Panc1 (cell line): ENCODE results near the gene SPATC1L. TPM values are rescaled to one million over a fixed set of nuclear protein-coding genes. Genes with fewer than 3 reads are reported as not detected.

Experiments
- ATAC-seq: fragments of 200-7000 bp; cut with Tn5 transposase; 2 replicates; pipeline ENCODE4 v1.9.1; 2020; ENCODE audit warnings: mild to moderate bottlenecking, moderate library complexity
- BruUV-seq: library from RNA; stranded (reverse); fragments of 400-500 nt; replicated peaks from 2 replicates; lab custom pipeline; 2021; lab: Mats Ljungman, UMichigan
- CTCF ChIA-PET: fragments of 300-600 bp; sonication (Branson Sonifier 250); formaldehyde crosslinking; loops from one replicate; lab custom pipeline; 2022; ENCODE audit warnings: antibody characterized with exemption; lab: Charles Lee
- POLR2A ChIA-PET: fragments of 300-600 bp; sonication (Branson Sonifier 250); formaldehyde crosslinking; loops from one replicate; lab custom pipeline; 2022; ENCODE audit warnings: antibody characterized with exemption; lab: Charles Lee
- DNase-seq: peaks from one replicate; pipeline ENCODE4 v3.0.0-alpha.2; 2010; ENCODE audit warnings: low read depth, low spot score
- H3K27ac ChIP-seq: 2 replicates; pipeline ENCODE4 v1.5.1; 2011; ENCODE audit warnings: mild to moderate bottlenecking, low read length, inconsistent platforms
- H3K27me3 ChIP-seq: fragments of 200-500 bp; sonication (Bioruptor generic); 2 replicates; pipeline ENCODE4 v1.6.0; 2014; ENCODE audit warnings: low read length, inconsistent platforms; ENCODE audit not compliant: control insufficient read depth, insufficient read depth
- H3K36me3 ChIP-seq: fragments of 200-500 bp; sonication (Bioruptor generic); 2 replicates; pipeline ENCODE4 v1.5.1; 2014; ENCODE audit warnings: inconsistent platforms, mild to moderate bottlenecking, low read length, moderate library complexity; ENCODE audit not compliant: control insufficient read depth, insufficient read depth
- H3K4me1 ChIP-seq: 2 replicates; pipeline ENCODE4 v1.5.1; 2011; ENCODE audit warnings: inconsistent platforms, mild to moderate bottlenecking, low read length, moderate library complexity; ENCODE audit not compliant: control insufficient read depth, insufficient read depth
- H3K4me3 ChIP-seq, 2 experiments: 2 replicates each; pipeline ENCODE4 v1.5.1; 2011 to 2012; ENCODE audit warnings: low read depth in 2 of 2, low read length in 2 of 2, mild to moderate bottlenecking in 2 of 2, inconsistent platforms in 1 of 2, moderate library complexity in 1 of 2
- H3K9me3 ChIP-seq: fragments of 200-500 bp; sonication (Bioruptor generic); 2 replicates; pipeline ENCODE4 v1.5.1; 2014; ENCODE audit warnings: low read depth, mild to moderate bottlenecking, inconsistent platforms, low read length, moderate library complexity; ENCODE audit not compliant: control insufficient read depth, insufficient read depth
- CTCF ChIP-seq: fragments of 450-650 bp; IDR thresholded peaks from 2 replicates; pipeline ENCODE4 v1.5.1; 2017; ENCODE audit warnings: mild to moderate bottlenecking
- POLR2AphosphoS5 ChIP-seq: IDR thresholded peaks from 2 replicates; pipeline ENCODE4 v1.6.1; 2012; ENCODE audit warnings: mild to moderate bottlenecking, low read depth, low read length, moderate library complexity
- REST ChIP-seq, 2 experiments: IDR thresholded peaks; 2 replicates each; pipeline ENCODE4 v1.6.1; 2011 to 2012; ENCODE audit warnings: low read depth in 2 of 2, control low read depth in 1 of 2, low read length in 1 of 2, mild to moderate bottlenecking in 1 of 2, moderate library complexity in 1 of 2; ENCODE audit not compliant: insufficient read depth in 1 of 2
- SIN3A ChIP-seq: IDR thresholded peaks from 2 replicates; pipeline ENCODE4 v1.6.1; 2012; ENCODE audit warnings: low read depth, mild to moderate bottlenecking, low read length, moderate library complexity, borderline replicate concordance; ENCODE audit not compliant: insufficient read depth
- TCF7L2 ChIP-seq: IDR thresholded peaks from 2 replicates; pipeline ENCODE4 v1.6.1; 2011; ENCODE audit warnings: mild to moderate bottlenecking, low read depth, low read length, inconsistent platforms
- in situ Hi-C: cut with HindIII; loops from 2 replicates; pipeline ENCODE4 v1.10.0; 2016; ENCODE audit warnings: low sequenced_read_pairs, low pct_unique_long_range_greater_than_20kb
- intact Hi-C: fragments of 100-400 bp; cut with micrococcal nuclease; formaldehyde crosslinking; loops from one replicate; pipeline ENCODE4 v1.10.0; 2022; ENCODE audit not compliant: unreplicated experiment
- total RNA-seq: library from RNA; stranded (reverse); gene quantifications from one replicate; pipeline ENCODE4 v1.2.1, GENCODE V29; 2021; ENCODE audit not compliant: unreplicated experiment

The SPATC1L gene
- total RNA-seq, 1 experiment from 2014 or later: 0.26 TPM

GRCh38 chr21:46160657-46160906, 23.7 kb downstream of the SPATC1L start:
- no peak overlapping the region for H3K27ac ChIP-seq
- H3K4me1 ChIP-seq: no peaks in the 10 kb centered on the region
- ChIA-PET CTCF (no interaction called here), POLR2A (no interaction called here)
- intact Hi-C loops: no loop called here
- ATAC-seq (no peak), DNase-seq (no peak)
- H3K4me3 ChIP-seq: no peak overlapping the region
- TF ChIP-seq CTCF: no peak
- no peaks in the 10 kb centered on the region for H3K27me3 ChIP-seq
- H3K9me3 ChIP-seq: no peaks in the 10 kb centered on the region
- in situ Hi-C loops: no loop called here
- no peaks in the 10 kb centered on the region for H3K36me3 ChIP-seq
- no TSS peak for BruUV-seq

DNA sequence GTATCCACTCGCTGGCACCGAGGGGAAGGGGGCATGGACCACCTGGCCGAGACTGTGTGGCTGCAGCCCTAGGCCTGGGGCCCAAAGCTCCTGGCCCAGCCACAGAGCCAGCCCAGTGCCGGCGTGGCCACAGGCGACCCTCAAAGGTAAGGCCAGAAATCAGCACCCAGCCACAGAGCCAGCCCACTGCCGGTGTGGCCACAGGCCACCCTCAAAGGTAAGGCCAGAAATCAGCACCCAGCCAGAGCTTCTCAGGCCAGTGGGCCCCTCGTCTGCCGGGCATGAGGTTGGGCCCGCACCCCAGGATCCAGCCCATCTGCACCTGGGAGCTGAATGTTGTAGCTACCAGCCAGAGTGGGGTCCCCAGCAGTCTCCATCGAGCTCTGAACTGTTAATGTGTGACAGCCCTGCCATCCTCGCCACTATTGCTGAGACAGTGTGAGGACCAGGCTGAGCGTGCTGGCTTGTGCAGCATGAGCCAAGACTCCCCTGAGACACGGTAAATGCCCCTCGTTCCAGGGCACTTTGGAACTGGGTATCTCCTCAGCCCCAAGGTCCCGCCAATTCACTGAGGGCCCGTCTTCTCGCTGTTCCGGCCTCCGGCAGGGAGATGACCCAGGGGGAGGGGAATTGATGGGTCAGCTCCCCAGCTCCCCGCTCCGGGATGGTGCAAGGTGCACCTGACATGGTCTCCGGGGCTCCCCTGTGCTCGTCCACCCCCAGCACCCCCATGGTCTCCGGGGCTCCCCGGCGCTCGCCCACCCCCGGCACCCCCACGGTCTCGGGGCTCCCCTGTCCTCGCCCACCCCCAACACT, 24.2 kb downstream of the SPATC1L start:
- TF ChIP-seq POLR2AphosphoS5 (no peak), REST (IDR thresholded peaks at IDR 0.05; ENCODE audit: insufficient read depth in 1 of 2, low read depth in 2 of 2, low read length in 1 of 2) (no peak), SIN3A (no peak), CTCF (no peak), TCF7L2 (no peak)
- no peaks in the 10 kb centered on the region for H3K27me3 ChIP-seq
- H3K27ac ChIP-seq: no peak overlapping the region
- DNase-seq (no peak), ATAC-seq (no peak)
- CTCF ChIA-PET: no interaction called here
- POLR2A ChIA-PET: no interaction called here
- no peak overlapping the region for H3K4me3 ChIP-seq
- BruUV-seq: no TSS peak
- H3K36me3 ChIP-seq: no peaks in the 10 kb centered on the region
- intact Hi-C loops: no loop called here
- H3K4me1 ChIP-seq: no peaks in the 10 kb centered on the region
- H3K9me3 ChIP-seq: no peaks in the 10 kb centered on the region
- in situ Hi-C loops: no loop called here
